ENCODE results near the gene ZGLP1.

Gene ZGLP1

GRCh38 chr19:10317045-10317856 lies 7.6 kb upstream of the ZGLP1 start:
- FAIRE-seq (no peak), DNase-seq (ENCODE audit: insufficient read length, low spot score) (no peak)
- TF ChIP-seq CTCF (IDR thresholded peaks at IDR 0.05; ENCODE audit: insufficient read depth, missing control alignments): no peak

- TF ChIP-seq CTCF (IDR thresholded peaks at IDR 0.05; ENCODE audit: insufficient read depth, missing control alignments): no peak
- FAIRE-seq: no peak
- no peak for DNase-seq (ENCODE audit: insufficient read length, low spot score)
Measured at GRCh38 chr19:10316229-10317044, 6.8 kb upstream of the ZGLP1 start.

- peak; percentile 92 for DNase-seq (ENCODE audit: insufficient read length, low spot score)
- no peak for FAIRE-seq
- no peak for TF ChIP-seq CTCF (IDR thresholded peaks at IDR 0.05; ENCODE audit: insufficient read depth, missing control alignments)
Measured at GRCh38 chr19:10315335-10316214, 6.0 kb upstream of the ZGLP1 start, which contains the start of gene FDX2. FDX2 (minus strand) TSS chr19:10316015; CDS start chr19:10315996, 19 bp downstream.

DNA sequence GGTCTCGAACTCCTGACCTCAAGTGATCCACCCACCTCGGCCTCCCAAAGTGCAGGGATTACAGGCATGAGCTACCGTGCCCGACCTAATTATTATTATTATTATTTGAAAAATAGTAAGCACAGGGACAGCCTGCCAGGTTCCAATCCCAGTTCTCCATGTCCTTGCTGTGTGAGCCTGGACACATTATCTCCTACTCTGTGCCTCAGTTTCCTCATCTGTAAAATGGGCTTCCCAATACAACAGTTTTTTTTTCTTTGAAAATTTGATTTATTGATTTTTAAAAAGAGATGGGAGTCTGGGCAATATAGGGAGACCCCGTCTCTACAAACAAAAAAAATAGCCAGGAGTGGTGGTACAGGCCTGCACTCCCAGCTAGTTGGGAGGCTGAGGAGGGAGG lies 3.3 kb downstream of the ZGLP1 start:
- no peak for DNase-seq (ENCODE audit: insufficient read length, low spot score)
- no peak for TF ChIP-seq CTCF (IDR thresholded peaks at IDR 0.05; ENCODE audit: insufficient read depth, missing control alignments)
- no peak for FAIRE-seq

- no peak for TF ChIP-seq CTCF (IDR thresholded peaks at IDR 0.05; ENCODE audit: insufficient read depth, missing control alignments)
- no peak for FAIRE-seq
Measured at GRCh38 chr19:10305139-10305806, 4.3 kb downstream of the ZGLP1 start.

More at GRCh38 chr19:10305139-10305806, 4.3 kb downstream of the ZGLP1 start:
- no peak for DNase-seq (ENCODE audit: insufficient read length, low spot score)

Data from D721Med (cell line).